Ovary (tissue), 9 donors: ENCODE measurements around the gene SGCD. TPM values are rescaled to one million over a fixed set of nuclear protein-coding genes. Genes with fewer than 3 reads are reported as not detected.

Experiments used
- DNase-seq, 5 donors: peaks; one replicate each; pipeline ENCODE4 v3.0.0-alpha.2; 2019 to 2020
- H3K27ac ChIP-seq, 2 donors: fragments of 200-600 bp; one replicate each; pipeline versions ENCODE4 v1.5.1 to v1.8.0; 2019 to 2022
- H3K27me3 ChIP-seq: fragments of 200-600 bp; one replicate; pipeline ENCODE4 v1.8.0; 2022
- H3K36me3 ChIP-seq: fragments of 200-600 bp; sonication (generic); one replicate; pipeline ENCODE4 v1.5.1; 2019
- H3K4me1 ChIP-seq: one replicate; pipeline ENCODE4 v1.8.1; 2013; ENCODE audit warnings: mild to moderate bottlenecking, moderate library complexity; ENCODE audit not compliant: insufficient read depth
- H3K4me3 ChIP-seq: fragments of 200-600 bp; sonication (generic); one replicate; pipeline ENCODE4 v1.5.1; 2017
- H3K9me3 ChIP-seq, 2 donors: fragments of 200-600 bp in 1 of 2; sonication (generic) in 1 of 2; one replicate each; pipeline versions ENCODE4 v1.5.1 to v1.8.1; 2013 to 2019; ENCODE audit warnings: mild to moderate bottlenecking in 1 of 2, moderate library complexity in 1 of 2
- EP300 ChIP-seq: sonication (generic); formaldehyde crosslinking; IDR thresholded peaks from one replicate; pipeline ENCODE4 v1.6.1; 2017; ENCODE audit warnings: antibody characterized with exemption
- POLR2A ChIP-seq: fragments of 450-650 bp; IDR thresholded peaks from one replicate; pipeline ENCODE4 v1.6.1; 2017; ENCODE audit warnings: antibody characterized with exemption, mild to moderate bottlenecking, moderate library complexity
- WGBS, 3 donors: extraction: QIAGEN DNeasy Blood & Tissue Kit in 1 of 3; methylation state at CpG; one replicate each; pipeline versions ENCODE4 v1.1.5 to v1.1.7; 2013 to 2017; 5-methylcytosine and 5-hydroxymethylcytosine counted together
- intact Hi-C, 4 donors: fragments of 100-400 bp; cut with DNase I; formaldehyde crosslinking; loops; one replicate each; pipeline versions ENCODE4 v1.11.0 to v1.15.1; 2022 to 2023
- polyA plus RNA-seq, 2 donors: library from polyadenylated mRNA; stranded (reverse); fragments of 200-250 nt in 1 of 2; fragments of 350-450 nt in 1 of 2; fragmentation: Illumina TruSeq in 1 of 2; extraction: RNeasy Lipid Tissue Mini Kit (QIAGEN cat#74804) in 1 of 2; gene quantifications; one replicate each; pipeline ENCODE4 v1.2.3, GENCODE V29; 2013 to 2014
- total RNA-seq, 7 donors: library from RNA; depleted of rRNA in 2 of 7; stranded (reverse); fragments of >200 nt in 2 of 7; fragmentation: NEBNext Ultra II Directional in 3 of 7; extraction: Animal tissue kit (Norgen Biotek cat#: 25700) in 3 of 7; gene quantifications; one replicate each; pipeline versions ENCODE4 v1.1.0 to v1.2.4, GENCODE V29; 2016 to 2023
- TF ChIP-seq, protein P1 (sequence below), 3 donors: fragments of 450-650 bp in 2 of 3; fragments of 200-600 bp in 1 of 3; IDR thresholded peaks; one replicate each; pipeline versions ENCODE4 v1.5.1 to v1.8.0; 2016 to 2022; ENCODE audit warnings: antibody characterized with exemption in 3 of 3, mild to moderate bottlenecking in 1 of 3
- donor health status: DM: no; HTN: no; CAD: no; lungs with moderate emphysema.
- donor health status: DM: no; HTN: no; CAD: no.
- donor health status: Bipolar disorder and iron deficiency.
- donor health status: DM: yes; HTN: yes; CAD: no.
- donor health status: DM: no; HTN: no; CAD: no.
- donor health status: DM: yes; HTN: yes; CAD: no.

The SGCD gene
- total and polyA plus RNA-seq, 9 donors, result 3.7 to 24.0 (median 12.9) TPM

DNA sequence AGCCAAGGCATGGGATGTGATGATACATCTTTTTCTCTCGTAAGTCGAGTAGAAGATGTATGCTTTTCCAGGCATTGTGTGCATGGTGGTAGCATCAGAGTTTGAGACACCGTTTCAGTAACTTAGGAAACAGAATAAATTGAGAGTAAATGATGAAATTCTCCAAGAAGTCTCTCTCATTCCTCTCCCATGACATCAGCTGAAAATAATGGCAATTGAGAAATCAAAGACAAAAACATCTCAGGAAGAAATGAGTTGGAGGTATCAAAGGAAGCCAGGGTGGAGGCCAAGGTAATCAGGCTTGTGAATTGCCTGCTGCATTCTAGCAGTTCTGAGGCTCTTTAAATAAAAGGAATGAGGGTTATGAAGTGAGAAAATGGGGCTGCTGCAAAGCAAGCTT, 53.9 kb downstream of the SGCD start:
- no peaks in the 10 kb centered on the region for H3K9me3 ChIP-seq
- intact Hi-C loops, result no loop called here
- TF ChIP-seq EP300, result no peak
- TF ChIP-seq POLR2A, result no peak
- TF ChIP-seq, protein P1, sequence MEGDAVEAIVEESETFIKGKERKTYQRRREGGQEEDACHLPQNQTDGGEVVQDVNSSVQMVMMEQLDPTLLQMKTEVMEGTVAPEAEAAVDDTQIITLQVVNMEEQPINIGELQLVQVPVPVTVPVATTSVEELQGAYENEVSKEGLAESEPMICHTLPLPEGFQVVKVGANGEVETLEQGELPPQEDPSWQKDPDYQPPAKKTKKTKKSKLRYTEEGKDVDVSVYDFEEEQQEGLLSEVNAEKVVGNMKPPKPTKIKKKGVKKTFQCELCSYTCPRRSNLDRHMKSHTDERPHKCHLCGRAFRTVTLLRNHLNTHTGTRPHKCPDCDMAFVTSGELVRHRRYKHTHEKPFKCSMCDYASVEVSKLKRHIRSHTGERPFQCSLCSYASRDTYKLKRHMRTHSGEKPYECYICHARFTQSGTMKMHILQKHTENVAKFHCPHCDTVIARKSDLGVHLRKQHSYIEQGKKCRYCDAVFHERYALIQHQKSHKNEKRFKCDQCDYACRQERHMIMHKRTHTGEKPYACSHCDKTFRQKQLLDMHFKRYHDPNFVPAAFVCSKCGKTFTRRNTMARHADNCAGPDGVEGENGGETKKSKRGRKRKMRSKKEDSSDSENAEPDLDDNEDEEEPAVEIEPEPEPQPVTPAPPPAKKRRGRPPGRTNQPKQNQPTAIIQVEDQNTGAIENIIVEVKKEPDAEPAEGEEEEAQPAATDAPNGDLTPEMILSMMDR (IDR thresholded peaks at IDR 0.05), result no peak
- WGBS, 3 donors, result 18 to 30% (median 30%) methylated on average over 3 of the region's 3 CpGs
- no peaks in the 10 kb centered on the region for H3K36me3 ChIP-seq
- no peak overlapping the region for H3K4me3 ChIP-seq
- H3K4me1 ChIP-seq, result peaks cover 11% of the 10 kb centered on the region
- peak in 2 of 5 donors; percentile 42 to 46 for DNase-seq
- H3K27ac ChIP-seq, result no peak overlapping the region
- H3K27me3 ChIP-seq, result no peaks in the 10 kb centered on the region

DNA sequence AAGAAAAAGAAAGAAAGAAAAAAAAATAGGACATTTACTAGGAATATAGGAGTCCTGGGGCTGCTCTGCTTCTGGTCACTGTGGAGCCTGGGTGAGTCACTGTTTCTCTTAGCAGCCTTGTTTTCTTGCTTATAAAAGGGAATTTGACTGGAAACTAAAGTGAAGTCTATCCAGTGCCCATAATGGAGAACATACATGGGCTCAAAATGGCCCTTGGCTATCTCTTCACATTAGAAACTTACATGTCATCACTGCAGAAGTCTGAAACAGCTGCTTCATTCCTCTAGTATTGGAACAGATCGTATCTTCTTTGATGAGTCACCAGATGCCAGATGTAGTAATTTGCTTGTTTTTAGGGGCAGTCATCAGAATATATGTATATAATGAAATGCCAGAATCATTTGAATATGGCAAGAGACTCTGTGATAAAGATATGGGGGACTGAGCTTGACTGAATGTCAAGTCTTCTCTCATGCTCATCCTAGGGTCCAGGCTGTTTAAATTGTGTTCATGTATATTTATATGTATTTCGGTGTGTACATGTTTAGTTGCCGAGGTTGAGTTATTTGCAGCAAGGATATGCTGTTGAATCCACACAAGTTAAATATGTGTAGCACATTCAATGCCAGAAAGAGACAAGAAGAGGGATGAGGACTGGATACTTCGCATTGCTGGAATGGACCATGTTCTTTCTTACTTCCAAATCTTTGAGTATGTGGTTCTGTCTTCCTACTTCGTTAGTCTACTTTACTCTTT, 56.7 kb downstream of the SGCD start:
- Histone ChIP-seq H3K4me3 (no peak overlapping the region), H3K4me1 (peaks cover 11% of the 10 kb centered on the region)

DNA sequence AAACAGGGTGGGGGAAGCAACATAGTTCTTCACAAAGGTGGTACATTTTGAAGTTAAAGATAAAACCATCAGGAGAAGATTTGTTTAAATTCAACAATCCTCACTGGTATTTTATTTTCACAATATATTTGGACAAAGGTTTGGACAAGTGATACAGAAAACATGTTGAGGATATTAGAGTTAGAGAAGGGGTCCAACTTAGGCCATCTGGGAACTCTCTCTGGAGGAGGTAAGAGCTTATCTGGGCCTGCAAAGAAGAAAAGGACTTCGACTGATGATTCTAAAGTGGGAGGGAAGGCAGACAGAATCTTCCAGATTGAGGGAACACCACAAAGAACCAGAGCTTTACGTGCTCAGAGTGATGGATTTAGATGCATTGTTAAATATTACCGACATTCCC, 58.5 kb downstream of the SGCD start:
- intact Hi-C loops, result no loop called here
- no peaks in the 10 kb centered on the region for H3K36me3 ChIP-seq
- H3K4me1 ChIP-seq, result peaks cover 7% of the 10 kb centered on the region

More for the DNA sequence above, 56.7 kb downstream of the SGCD start:
- no peak overlapping the region for H3K27ac ChIP-seq
- intact Hi-C loops, result no loop called here
- 52 to 85% (median 72%) methylated on average over 5 of the region's 5 CpGs for WGBS, 3 donors
- H3K27me3 ChIP-seq, result no peaks in the 10 kb centered on the region
- TF ChIP-seq POLR2A, result no peak
- TF ChIP-seq, protein P1 (IDR thresholded peaks at IDR 0.05), result no peak
- TF ChIP-seq EP300, result no peak
- DNase-seq, result no peak
- H3K36me3 ChIP-seq, result no peaks in the 10 kb centered on the region
- H3K9me3 ChIP-seq, result no peaks in the 10 kb centered on the region

DNA sequence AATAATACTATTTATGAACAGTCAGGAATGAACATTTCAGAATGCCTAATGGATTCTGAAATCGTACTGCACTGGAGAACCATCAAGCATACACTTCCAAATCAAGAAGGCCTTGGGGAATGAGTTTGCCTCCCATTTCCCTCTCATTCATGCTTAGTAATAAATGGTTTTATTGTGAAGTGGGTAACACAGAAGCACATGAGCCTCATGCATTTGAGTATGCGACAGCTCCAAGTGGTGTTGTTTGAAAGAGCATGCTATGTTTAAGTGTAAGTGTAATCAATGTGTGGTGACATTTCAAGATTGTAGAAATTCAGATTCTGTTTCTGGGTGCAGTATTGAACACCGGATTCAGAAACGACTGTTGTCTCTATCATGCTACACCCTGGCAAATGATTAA, 60.0 kb downstream of the SGCD start:
- 86 to 92% (median 91%) methylated on average over 4 of the region's 4 CpGs for WGBS, 3 donors
- no peaks in the 10 kb centered on the region for H3K36me3 ChIP-seq
- peaks cover 2% of the 10 kb centered on the region for H3K4me1 ChIP-seq
- intact Hi-C loops, result no loop called here
- no peak overlapping the region for H3K27ac ChIP-seq
- H3K4me3 ChIP-seq, result no peak overlapping the region
- DNase-seq, result no peak
- H3K9me3 ChIP-seq, result no peaks in the 10 kb centered on the region
- TF ChIP-seq EP300 (no peak), POLR2A (no peak)
- TF ChIP-seq, protein P1 (IDR thresholded peaks at IDR 0.05), result no peak
- H3K27me3 ChIP-seq, result no peaks in the 10 kb centered on the region

More for the DNA sequence above, 58.5 kb downstream of the SGCD start:
- no peaks in the 10 kb centered on the region for H3K9me3 ChIP-seq
- DNase-seq, result no peak
- TF ChIP-seq EP300, result no peak
- TF ChIP-seq, protein P1 (IDR thresholded peaks at IDR 0.05), result no peak
- TF ChIP-seq POLR2A, result no peak
- WGBS, 3 donors, result 8 to 31% (median 15%) methylated on average over 3 of the region's 3 CpGs
- no peak overlapping the region for H3K27ac ChIP-seq
- H3K27me3 ChIP-seq, result no peaks in the 10 kb centered on the region
- H3K4me3 ChIP-seq, result no peak overlapping the region
